HG03097 (cell line): Measurements from ENCODE around the gene SCAF8.

Experiments
- ATAC-seq: cut with Tn5 transposase; IDR thresholded peaks from one replicate; pipeline ENCODE4 v1.9.1; 2021; ENCODE audit not compliant: unreplicated experiment, low FRiP score

The SCAF8 gene

GRCh38 chr6:154882107-154882506 lies 148.9 kb downstream of the SCAF8 start:
- ATAC-seq, result no peak
